Heart right ventricle (tissue), 16 donors: ENCODE data around the gene COL4A2. TPM values are rescaled to one million over a fixed set of nuclear protein-coding genes. Genes with fewer than 3 reads are reported as not detected.

Source experiments
- ATAC-seq, 8 donors: fragments of 200-7000 bp; cut with Tn5 transposase; one replicate each; pipeline ENCODE4 v1.9.1; 2020; ENCODE audit warnings: mild to moderate bottlenecking in 8 of 8, moderate library complexity in 8 of 8, moderate number of reproducible peaks in 1 of 8
- DNase-seq, 2 donors: peaks; one replicate each; pipeline ENCODE4 v3.0.0-alpha.2; 2020
- H3K27ac ChIP-seq, 10 donors: fragments of 200-600 bp; sonication (generic) in 2 of 10; one replicate each; pipeline versions ENCODE4 v1.5.0 to v1.8.0; 2020 to 2022; ENCODE audit warnings: mild to moderate bottlenecking in 3 of 10
- H3K27me3 ChIP-seq, 7 donors: fragments of 200-600 bp; one replicate each; pipeline ENCODE4 v1.8.0; 2021 to 2022; ENCODE audit warnings: mild to moderate bottlenecking in 2 of 7
- H3K36me3 ChIP-seq, 9 donors: fragments of 200-600 bp; sonication (generic) in 1 of 9; one replicate each; pipeline versions ENCODE4 v1.5.0 to v1.8.0; 2020 to 2022; ENCODE audit warnings: mild to moderate bottlenecking in 2 of 9
- H3K4me1 ChIP-seq, 9 donors: fragments of 200-600 bp; sonication (generic) in 1 of 9; one replicate each; pipeline versions ENCODE4 v1.5.0 to v1.8.0; 2020 to 2022; ENCODE audit warnings: mild to moderate bottlenecking in 4 of 9
- H3K4me3 ChIP-seq, 10 donors: fragments of 200-600 bp; sonication (generic) in 2 of 10; one replicate each; pipeline versions ENCODE4 v1.5.0 to v1.8.0; 2020 to 2022; ENCODE audit warnings: mild to moderate bottlenecking in 7 of 10, moderate library complexity in 2 of 10
- H3K9me3 ChIP-seq, 11 donors: fragments of 200-600 bp in 10 of 11; sonication (generic) in 2 of 11; one replicate each; pipeline versions ENCODE4 v1.5.0 to v1.8.0; 2013 to 2022; ENCODE audit warnings: mild to moderate bottlenecking in 2 of 11, control low read depth in 1 of 11, moderate library complexity in 1 of 11
- WGBS, 2 donors: extraction: QIAGEN DNeasy Blood & Tissue Kit; methylation state at CpG; one replicate each; pipeline ENCODE4 v1.1.7; 2013; ENCODE audit warnings: inconsistent platforms in 1 of 2; 5-methylcytosine and 5-hydroxymethylcytosine counted together
- intact Hi-C, 10 donors: fragments of 100-400 bp; cut with DNase I; formaldehyde crosslinking; loops; one replicate each; pipeline versions ENCODE4 v1.11.1 to v1.14.2; 2022
- polyA plus RNA-seq, 2 donors: library from polyadenylated mRNA; stranded (reverse); fragments of 200-250 nt; gene quantifications; one replicate each; pipeline ENCODE4 v1.2.3, GENCODE V29; 2013
- total RNA-seq, 10 donors: library from RNA; stranded (reverse); fragmentation: NEBNext Ultra II Directional in 3 of 10; extraction: Animal tissue kit (Norgen Biotek cat#: 25700) in 3 of 10; gene quantifications; one replicate each; pipeline versions ENCODE4 v1.2.1 to v1.2.4, GENCODE V29; 2021 to 2023
- TF ChIP-seq, protein P1 (sequence below), 9 donors: fragments of 200-600 bp; sonication (generic) in 2 of 9; IDR thresholded peaks; one replicate each; pipeline versions ENCODE4 v1.5.0 to v1.8.0; 2021 to 2022; ENCODE audit warnings: antibody characterized with exemption in 9 of 9, mild to moderate bottlenecking in 5 of 9, moderate library complexity in 1 of 9
- donor health status: Arrhythmogenic right ventricular cardiomyopathy.
- donor health status: ischemic (EF 13 %, LVEDD 7.1; RV severe dilation, severe dysfunction).
- donor health status: healthy with polysubstance abuse.
- donor health status: DM: no; HTN: yes; CAD: no.
- donor health status: DM: no; HTN: no; CAD: no.
- donor health status: ischemic (EF 25% LVEDD 6.9; RV normal size, moderate dysfunction).
- donor health status: ischemic (EF 25% LVEDD 5.7; RV mildly dilated, moderate dysfunction).
- donor health status: healthy.
- donor health status: DM: yes; HTN: yes; CAD: no.
- donor health status: Ischemic cardiomyopathy.
- donor health status: ischemic (EF 35%, LVEDD 5.7; RV mildly dilated, moderate dysfunction).
- donor health status: nonischemic (EF 11% LVEDD 7.7; RV severe dilation, severe dysfunction).
- donor health status: DM: yes; HTN: yes; CAD: no.
- donor health status: PGD.
- donor health status: ischemic (EF 29% LVEDD 5.4; RV normal size, mild dysfunction).
- donor health status: nonischemic (EF 23%, LVEDD 6.1; RV moderate dilation, normal function).

The COL4A2 gene
- total and polyA plus RNA-seq, 12 donors: 81.7 to 301 (median 128) TPM

DNA sequence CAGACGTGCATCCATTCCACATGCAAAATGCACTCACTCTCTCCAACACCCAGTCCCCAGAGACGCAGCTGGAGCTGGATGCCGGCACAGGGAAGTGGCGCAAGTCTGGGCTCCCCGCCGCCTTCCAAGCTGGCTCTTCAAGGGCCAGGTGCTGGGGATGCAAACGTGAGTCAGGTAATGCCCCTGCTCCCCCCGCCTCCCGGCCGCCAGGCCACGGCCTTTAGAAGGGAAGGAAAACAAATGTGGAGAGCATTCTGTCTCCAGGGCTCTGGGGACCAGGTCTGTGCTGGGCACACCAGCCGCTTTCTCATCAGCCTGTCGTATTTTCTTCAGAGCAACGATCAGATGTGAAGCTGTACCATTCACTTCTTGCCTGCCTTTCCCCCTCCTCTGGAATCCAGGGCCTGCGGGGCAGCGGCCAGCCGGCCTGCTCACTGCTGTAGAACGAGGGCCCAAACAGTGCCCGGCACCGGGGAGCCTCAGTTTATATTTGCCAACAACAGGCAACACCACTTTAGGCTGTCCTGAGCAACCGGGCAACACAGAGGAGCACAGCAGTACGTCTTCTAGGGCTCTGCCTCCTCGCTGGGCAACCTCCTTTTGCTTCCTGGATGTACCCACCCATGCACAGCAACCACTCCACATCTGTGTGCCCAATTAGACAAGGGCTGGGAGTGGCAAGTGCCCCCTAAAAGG, 250.7 kb downstream of the COL4A2 start:
- Histone ChIP-seq H3K36me3 (peaks cover 0 to 29% (median 0%) of the 10 kb centered on the region in 9 donors), H3K4me3 (no peak overlapping the region), H3K27ac (peak overlapping the region in 1 of 10 donors; percentile 13), H3K27me3 (no peaks in the 10 kb centered on the region), H3K4me1 (peaks cover 3 to 64% (median 30%) of the 10 kb centered on the region in 9 donors), H3K9me3 (peaks cover 0 to 8% (median 0%) of the 10 kb centered on the region in 11 donors)
- no peak for ATAC-seq
- 92 to 94% methylated on average over 23 of the region's 23 CpGs for WGBS, 2 donors
- intact Hi-C loops: loop anchor here in 1 of 10 donors (5.0 kb wide), 1 partner anchor 50 kb away; no protein-coding TSS in a partner anchor
- TF ChIP-seq, protein P1, sequence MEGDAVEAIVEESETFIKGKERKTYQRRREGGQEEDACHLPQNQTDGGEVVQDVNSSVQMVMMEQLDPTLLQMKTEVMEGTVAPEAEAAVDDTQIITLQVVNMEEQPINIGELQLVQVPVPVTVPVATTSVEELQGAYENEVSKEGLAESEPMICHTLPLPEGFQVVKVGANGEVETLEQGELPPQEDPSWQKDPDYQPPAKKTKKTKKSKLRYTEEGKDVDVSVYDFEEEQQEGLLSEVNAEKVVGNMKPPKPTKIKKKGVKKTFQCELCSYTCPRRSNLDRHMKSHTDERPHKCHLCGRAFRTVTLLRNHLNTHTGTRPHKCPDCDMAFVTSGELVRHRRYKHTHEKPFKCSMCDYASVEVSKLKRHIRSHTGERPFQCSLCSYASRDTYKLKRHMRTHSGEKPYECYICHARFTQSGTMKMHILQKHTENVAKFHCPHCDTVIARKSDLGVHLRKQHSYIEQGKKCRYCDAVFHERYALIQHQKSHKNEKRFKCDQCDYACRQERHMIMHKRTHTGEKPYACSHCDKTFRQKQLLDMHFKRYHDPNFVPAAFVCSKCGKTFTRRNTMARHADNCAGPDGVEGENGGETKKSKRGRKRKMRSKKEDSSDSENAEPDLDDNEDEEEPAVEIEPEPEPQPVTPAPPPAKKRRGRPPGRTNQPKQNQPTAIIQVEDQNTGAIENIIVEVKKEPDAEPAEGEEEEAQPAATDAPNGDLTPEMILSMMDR (IDR thresholded peaks at IDR 0.05): no peak
- no peak for DNase-seq

DNA sequence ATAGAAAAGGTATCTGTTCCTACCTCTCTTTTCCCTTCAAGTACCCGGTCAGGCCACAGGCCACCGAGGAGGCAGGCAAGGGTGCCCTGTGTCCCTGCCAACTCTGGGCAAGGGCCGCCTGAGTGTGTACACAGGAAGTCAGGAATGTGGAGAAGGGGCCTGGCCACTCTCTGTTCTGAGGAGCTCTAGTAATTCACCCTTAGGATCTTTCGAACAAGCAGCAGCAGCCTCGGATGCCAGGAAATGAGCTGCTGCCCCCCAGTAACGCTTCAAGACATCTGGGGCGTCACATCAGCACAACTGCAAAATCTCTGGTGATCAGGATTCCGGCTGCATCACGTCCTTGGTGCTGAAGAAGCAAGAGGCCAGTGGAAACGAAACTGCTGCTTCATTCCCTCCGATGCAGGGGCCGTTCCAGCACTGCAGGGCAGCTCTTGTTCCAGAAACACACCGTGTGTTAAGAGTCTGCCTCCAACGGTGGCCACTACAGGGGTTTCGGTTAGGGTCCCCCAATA, 252.4 kb downstream of the COL4A2 start:
- TF ChIP-seq, protein P1 (IDR thresholded peaks at IDR 0.05): no peak
- peaks cover 0 to 8% (median 0%) of the 10 kb centered on the region in 11 donors for H3K9me3 ChIP-seq
- peak overlapping the region; percentile 82 to 98 (median 95) for H3K27ac ChIP-seq
- DNase-seq (peak; percentile 37 to 59), ATAC-seq (peak in 6 of 8 donors; percentile 24 to 54 (median 37))
- peaks cover 3 to 69% (median 35%) of the 10 kb centered on the region in 9 donors for H3K4me1 ChIP-seq
- H3K27me3 ChIP-seq: no peaks in the 10 kb centered on the region
- peaks cover 0 to 20% (median 0%) of the 10 kb centered on the region in 9 donors for H3K36me3 ChIP-seq
- peak overlapping the region in 9 of 10 donors; percentile 63 to 97 (median 87) for H3K4me3 ChIP-seq
- intact Hi-C loops: loop anchor here in 1 of 10 donors (5.0 kb wide), 1 partner anchor 52 kb away; no protein-coding TSS in a partner anchor
- WGBS, 2 donors: 36 to 39% methylated on average over 15 of the region's 15 CpGs

DNA sequence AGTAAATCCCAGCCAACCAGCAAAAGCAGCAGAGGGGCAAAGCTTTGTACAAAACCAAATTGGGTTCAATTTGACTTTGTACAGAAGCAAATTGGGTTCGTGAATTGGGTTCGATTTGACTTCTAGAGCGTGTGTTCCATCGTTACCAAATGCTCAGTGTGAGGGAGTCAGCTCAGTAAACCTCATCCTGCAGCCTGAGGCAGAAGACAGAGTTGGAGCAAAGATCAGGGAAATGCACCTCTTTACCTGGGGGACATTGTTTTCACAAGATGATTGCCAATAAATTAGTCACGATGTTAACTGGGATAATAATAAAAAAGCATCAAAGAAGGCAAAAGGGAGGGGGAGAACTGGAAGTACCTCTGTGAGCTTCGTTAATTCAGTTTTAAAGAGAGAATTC, 252.9 kb downstream of the COL4A2 start:
- intact Hi-C loops: loop anchor here in 7 of 10 donors (2.0 to 10.0 kb wide), 9 partner anchors 13 to 335 kb away; partner anchors contain the start of gene NAXD (in 1 of the 7)

More for the DNA sequence above, 252.9 kb downstream of the COL4A2 start:
- DNase-seq (no peak), ATAC-seq (no peak)
- WGBS, 2 donors: 56 to 67% methylated on average over 6 of the region's 6 CpGs
- peak overlapping the region in 9 of 10 donors; percentile 63 to 97 (median 87) for H3K4me3 ChIP-seq
- H3K9me3 ChIP-seq: peaks cover 0 to 8% (median 0%) of the 10 kb centered on the region in 11 donors
- peaks cover 0 to 19% (median 0%) of the 10 kb centered on the region in 9 donors for H3K36me3 ChIP-seq
- H3K27ac ChIP-seq: peak overlapping the region; percentile 82 to 98 (median 95)
- TF ChIP-seq, protein P1 (IDR thresholded peaks at IDR 0.05): no peak
- H3K4me1 ChIP-seq: peaks cover 3 to 69% (median 35%) of the 10 kb centered on the region in 9 donors
- H3K27me3 ChIP-seq: no peaks in the 10 kb centered on the region
